Measurements from ENCODE around the gene UNG. TPM values are rescaled to one million over a fixed set of nuclear protein-coding genes. Genes with fewer than 3 reads are reported as not detected.
A peak's percentile ranks its signal among the peaks of the same experiment; 100 is the strongest.

Gene UNG
- total and polyA plus RNA-seq, 2 donors (not counting 1 experiment from before 2014, with no cell fraction given), result 6.1 to 14.7 TPM

DNA sequence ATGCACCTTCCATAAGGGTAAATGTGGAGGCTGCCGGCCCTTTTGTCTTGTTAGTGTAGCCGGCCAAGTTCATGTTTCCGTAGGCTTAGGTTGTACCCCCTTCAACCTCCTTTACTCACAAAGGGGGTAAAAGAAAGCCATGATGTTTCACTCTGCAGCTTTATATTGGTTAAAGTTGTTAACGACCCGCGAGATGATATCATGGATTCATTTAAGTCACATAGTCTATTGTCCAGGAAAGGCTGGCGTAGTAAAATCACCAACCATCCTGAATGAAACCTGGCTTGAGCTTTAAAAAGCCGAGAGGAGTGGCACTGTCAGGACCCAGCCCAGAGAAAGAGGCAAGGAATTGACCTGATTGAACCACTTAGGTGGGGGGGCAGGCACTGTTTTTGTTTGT is 1.3 kb downstream of the UNG start:
- peak overlapping the region in 1 of 2 donors; percentile 53 for H3K27ac ChIP-seq (ENCODE audit: low read length in 2 of 2)
- CTCF ChIA-PET, result interaction anchor here (3.4 kb wide), 1 partner anchor 14 kb away, joined by 19 read pairs; no protein-coding TSS in a partner anchor
- peaks cover 17 to 21% of the 10 kb centered on the region in 2 donors for H3K4me1 ChIP-seq (ENCODE audit: control insufficient read depth in 2 of 2, insufficient read depth in 2 of 2, low read length in 2 of 2)
- no peaks in the 10 kb centered on the region for H3K9me3 ChIP-seq (ENCODE audit: control extremely low read depth in 1 of 3, control insufficient read depth in 2 of 3, insufficient read depth in 1 of 3, low read length in 2 of 3)
- POLR2A ChIA-PET, result interaction anchor here (0.6 kb wide), 1 partner anchor 67 kb away, joined by 6 read pairs; no protein-coding TSS in a partner anchor
- H2AFZ ChIP-seq (ENCODE audit: insufficient read depth, low read depth, low read length, poor library complexity, severe bottlenecking), result peak overlapping the region; percentile 93
- 19% methylated on average over 5 of the region's 8 CpGs for WGBS (ENCODE audit: insufficient coverage)
- H3K27me3 ChIP-seq (replicated peaks in 1 of 4; ENCODE audit: control extremely low read depth in 1 of 4, control insufficient read depth in 3 of 4, insufficient read depth in 4 of 4, low read length in 3 of 4), result no peaks in the 10 kb centered on the region
- peak overlapping the region; percentile 53 to 89 (median 81) for H3K4me3 ChIP-seq (ENCODE audit: control extremely low read depth in 1 of 5, extremely low read depth in 1 of 5, insufficient read depth in 1 of 5, low read depth in 2 of 5, low read length in 4 of 5)
- H3K4me2 ChIP-seq (replicated peaks; ENCODE audit: low read depth, low read length, poor library complexity, severe bottlenecking), result peak overlapping the region; percentile 90
- peak overlapping the region; percentile 77 for H3K9ac ChIP-seq (ENCODE audit: low read length)
- peaks cover under 1 to 7% of the 10 kb centered on the region in 2 experiments for H3K36me3 ChIP-seq (replicated peaks in 1 of 2; ENCODE audit: control extremely low read depth in 1 of 2, control insufficient read depth in 1 of 2, extremely low read depth in 1 of 2, insufficient read depth in 2 of 2, low read length in 1 of 2)
- intact Hi-C loops (cut with micrococcal nuclease), result loop anchor here (1.0 to 10.0 kb wide), 6 partner anchors 14 to 616 kb away; partner anchors contain the start of genes FAM222A, FICD, SELPLG and USP30
- Mint-ChIP-seq H3K27me3 (no peaks in the 10 kb centered on the region), H3K27ac (peak overlapping the region; percentile 69), H3K4me3 (peak overlapping the region; percentile 92), H3K4me1 (peaks cover 23% of the 10 kb centered on the region), H3K9me3 (ENCODE audit: insufficient read depth) (no peaks in the 10 kb centered on the region)
- H3K79me2 ChIP-seq (ENCODE audit: control insufficient read depth, insufficient read depth, low read length), result peaks cover 11% of the 10 kb centered on the region
- H4K20me1 ChIP-seq (ENCODE audit: control insufficient read depth, insufficient read depth, low read length, poor library complexity, severe bottlenecking), result no peaks in the 10 kb centered on the region
- ATAC-seq (ENCODE audit: low read depth) (no peak), DNase-seq (no peak)
- no peak for TF ChIP-seq EZH2 (IDR thresholded peaks at IDR 0.05; ENCODE audit: borderline replicate concordance, insufficient read depth, low read depth, low read length, poor library complexity, severe bottlenecking)
- TF ChIP-seq, protein P1, sequence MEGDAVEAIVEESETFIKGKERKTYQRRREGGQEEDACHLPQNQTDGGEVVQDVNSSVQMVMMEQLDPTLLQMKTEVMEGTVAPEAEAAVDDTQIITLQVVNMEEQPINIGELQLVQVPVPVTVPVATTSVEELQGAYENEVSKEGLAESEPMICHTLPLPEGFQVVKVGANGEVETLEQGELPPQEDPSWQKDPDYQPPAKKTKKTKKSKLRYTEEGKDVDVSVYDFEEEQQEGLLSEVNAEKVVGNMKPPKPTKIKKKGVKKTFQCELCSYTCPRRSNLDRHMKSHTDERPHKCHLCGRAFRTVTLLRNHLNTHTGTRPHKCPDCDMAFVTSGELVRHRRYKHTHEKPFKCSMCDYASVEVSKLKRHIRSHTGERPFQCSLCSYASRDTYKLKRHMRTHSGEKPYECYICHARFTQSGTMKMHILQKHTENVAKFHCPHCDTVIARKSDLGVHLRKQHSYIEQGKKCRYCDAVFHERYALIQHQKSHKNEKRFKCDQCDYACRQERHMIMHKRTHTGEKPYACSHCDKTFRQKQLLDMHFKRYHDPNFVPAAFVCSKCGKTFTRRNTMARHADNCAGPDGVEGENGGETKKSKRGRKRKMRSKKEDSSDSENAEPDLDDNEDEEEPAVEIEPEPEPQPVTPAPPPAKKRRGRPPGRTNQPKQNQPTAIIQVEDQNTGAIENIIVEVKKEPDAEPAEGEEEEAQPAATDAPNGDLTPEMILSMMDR (IDR thresholded peaks at IDR 0.05), result no peak

DNA sequence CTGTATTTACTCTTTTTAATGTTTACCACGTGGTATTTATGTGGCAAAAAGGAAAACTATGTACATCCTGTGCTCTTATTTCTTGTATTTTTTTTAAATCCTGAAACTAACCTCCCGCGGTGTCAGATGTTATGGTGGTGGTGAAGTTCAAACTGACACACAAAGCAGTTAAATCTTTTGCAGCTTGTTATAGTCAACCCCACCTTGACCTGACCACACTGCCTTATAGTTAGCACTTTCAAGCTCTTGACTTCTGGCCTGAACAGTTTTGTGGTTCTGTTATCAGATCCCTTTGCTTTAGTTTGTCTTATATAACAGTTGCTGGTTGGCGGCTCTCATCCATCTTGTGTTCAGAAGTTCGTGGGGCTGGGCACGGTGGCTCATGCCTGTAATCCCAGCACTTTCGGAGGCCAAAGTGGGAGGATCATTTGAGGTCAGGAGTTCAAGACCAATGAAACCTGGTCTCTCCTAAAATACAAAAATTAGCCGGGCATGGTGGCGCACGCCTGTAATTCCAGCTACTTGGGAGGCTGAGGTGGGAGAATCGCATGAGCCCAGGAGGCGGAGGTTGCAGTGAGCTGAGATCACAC is 2.1 kb downstream of the UNG start:
- Histone ChIP-seq H3K4me1 (ENCODE audit: control insufficient read depth in 2 of 2, insufficient read depth in 2 of 2, low read length in 2 of 2) (peaks cover 16 to 18% of the 10 kb centered on the region in 2 donors), H4K20me1 (ENCODE audit: control insufficient read depth, insufficient read depth, low read length, poor library complexity, severe bottlenecking) (no peaks in the 10 kb centered on the region), H3K4me2 (replicated peaks; ENCODE audit: low read depth, low read length, poor library complexity, severe bottlenecking) (peak overlapping the region; percentile 90), H2AFZ (ENCODE audit: insufficient read depth, low read depth, low read length, poor library complexity, severe bottlenecking) (no peak overlapping the region), H3K27ac (ENCODE audit: low read length in 2 of 2) (no peak overlapping the region), H3K9ac (ENCODE audit: low read length) (peak overlapping the region; percentile 77), H3K4me3 (ENCODE audit: control extremely low read depth in 1 of 5, extremely low read depth in 1 of 5, insufficient read depth in 1 of 5, low read depth in 2 of 5, low read length in 4 of 5) (no peak overlapping the region), H3K9me3 (ENCODE audit: control extremely low read depth in 1 of 3, control insufficient read depth in 2 of 3, insufficient read depth in 1 of 3, low read length in 2 of 3) (no peaks in the 10 kb centered on the region), H3K79me2 (ENCODE audit: control insufficient read depth, insufficient read depth, low read length) (peaks cover 8% of the 10 kb centered on the region), H3K27me3 (replicated peaks in 1 of 4; ENCODE audit: control extremely low read depth in 1 of 4, control insufficient read depth in 3 of 4, insufficient read depth in 4 of 4, low read length in 3 of 4) (no peaks in the 10 kb centered on the region), H3K36me3 (replicated peaks in 1 of 2; ENCODE audit: control extremely low read depth in 1 of 2, control insufficient read depth in 1 of 2, extremely low read depth in 1 of 2, insufficient read depth in 2 of 2, low read length in 1 of 2) (peaks cover 1 to 13% of the 10 kb centered on the region in 2 experiments)
- DNase-seq, result no peak
- intact Hi-C loops (cut with micrococcal nuclease), result loop anchor here (10.0 kb wide), 2 partner anchors 465 to 615 kb away; partner anchors contain the start of genes FAM222A and SELPLG
- H3K4me3 Mint-ChIP-seq, result peak overlapping the region; percentile 59
- H3K9me3 Mint-ChIP-seq (ENCODE audit: insufficient read depth), result no peaks in the 10 kb centered on the region
- CTCF ChIA-PET, result interaction anchor here (1.5 to 3.4 kb wide), 2 partner anchors 11 to 13 kb away, joined by 4 to 19 read pairs; no protein-coding TSS in a partner anchor
- no peaks in the 10 kb centered on the region for H3K27me3 Mint-ChIP-seq
- POLR2A ChIA-PET, result no interaction called here
- WGBS (ENCODE audit: insufficient coverage), result 96% methylated on average over 7 of the region's 12 CpGs
- no peak for ATAC-seq (ENCODE audit: low read depth)
- peaks cover 18% of the 10 kb centered on the region for H3K4me1 Mint-ChIP-seq
- H3K27ac Mint-ChIP-seq, result no peak overlapping the region
- TF ChIP-seq, protein P1 (IDR thresholded peaks at IDR 0.05), result no peak
- TF ChIP-seq EZH2 (IDR thresholded peaks at IDR 0.05; ENCODE audit: borderline replicate concordance, insufficient read depth, low read depth, low read length, poor library complexity, severe bottlenecking), result no peak
